Endothelial cell of umbilical vein (primary cell): ENCODE measurements around the gene MAPK13. TPM values are rescaled to one million over a fixed set of nuclear protein-coding genes. Genes with fewer than 3 reads are reported as not detected.

Experiments
- BruUV-seq: library from RNA; stranded (reverse); fragments of 400-500 nt; replicated peaks from 2 replicates; lab custom pipeline; 2021; lab: Mats Ljungman, UMichigan
- CTCF ChIA-PET: fragments of 300-600, 350-600 bp; sonication (Branson Sonifier 250); formaldehyde crosslinking; loops from one replicate; lab custom pipeline; 2021; ENCODE audit warnings: antibody characterized with exemption, inconsistent platforms; lab: Charles Lee
- POLR2A ChIA-PET: fragments of 300-600, 350-600 bp; sonication (Branson Sonifier 250); formaldehyde crosslinking; loops from one replicate; lab custom pipeline; 2021; ENCODE audit warnings: antibody characterized with exemption, inconsistent platforms; lab: Charles Lee
- DNase-seq: peaks from one replicate; pipeline ENCODE4 v3.0.0-alpha.2; 2011; ENCODE audit warnings: low read depth, low spot score
- FAIRE-seq: peaks from 2 replicates; lab custom pipeline; 2011; peaks lifted over from hg19 to GRCh38; lab: Jason Lieb, UNC
- H2AFZ ChIP-seq: 2 replicates; pipeline ENCODE4 v1.6.0; 2012; ENCODE audit warnings: low read depth, low read length, control low read depth, inconsistent platforms
- H3K27ac ChIP-seq: 2 replicates; pipeline ENCODE4 v1.5.1; 2011; ENCODE audit warnings: low read depth, mild to moderate bottlenecking, control low read depth, low read length, moderate library complexity; ENCODE audit not compliant: insufficient read depth
- H3K27me3 ChIP-seq, 2 experiments: 2 replicates each; pipeline versions ENCODE4 v1.6.0 to v1.6.1; 2011; ENCODE audit warnings: low read length in 2 of 2, mixed read lengths in 1 of 2; ENCODE audit not compliant: control insufficient read depth in 2 of 2, insufficient read depth in 2 of 2
- H3K36me3 ChIP-seq, 2 experiments: 2 replicates in 1 of 2; 3 replicates in 1 of 2; pipeline ENCODE4 v1.5.1; 2011; ENCODE audit warnings: low read length in 2 of 2, mild to moderate bottlenecking in 1 of 2, moderate library complexity in 1 of 2; ENCODE audit not compliant: control insufficient read depth in 2 of 2, insufficient read depth in 2 of 2; ENCODE audit errors: extremely low read depth in 1 of 2
- H3K4me1 ChIP-seq: 3 replicates; pipeline ENCODE4 v1.5.1; 2011; ENCODE audit warnings: mild to moderate bottlenecking, low read length; ENCODE audit not compliant: control insufficient read depth, insufficient read depth; ENCODE audit errors: extremely low read depth
- H3K4me2 ChIP-seq: 2 replicates; pipeline ENCODE4 v1.6.1; 2011; ENCODE audit warnings: low read length, control low read depth, mixed read lengths; ENCODE audit not compliant: insufficient read depth
- H3K4me3 ChIP-seq, 3 experiments: fragments of 200-600 bp in 1 of 3; sonication (generic), shearing (Covaris generic) in 1 of 3; replicated peaks in 1 of 3; 2 replicates each; pipeline ENCODE4 v1.5.1; 2011 to 2016; ENCODE audit warnings: control low read depth in 3 of 3, low read length in 3 of 3, mild to moderate bottlenecking in 2 of 3, inconsistent platforms in 1 of 3, low read depth in 1 of 3, moderate library complexity in 1 of 3; ENCODE audit not compliant: insufficient read depth in 1 of 3
- H3K79me2 ChIP-seq: 2 replicates; pipeline ENCODE4 v1.6.0; 2012; ENCODE audit warnings: low read length, inconsistent platforms; ENCODE audit not compliant: control insufficient read depth, insufficient read depth
- H3K9ac ChIP-seq: replicated peaks from 2 replicates; pipeline ENCODE3; 2011; ENCODE audit warnings: low read length, control low read depth; ENCODE audit not compliant: insufficient read depth; ENCODE audit errors: extremely low read depth
- H3K9me1 ChIP-seq: replicated peaks from 3 replicates; pipeline ENCODE4 v1.6.0; 2011; ENCODE audit warnings: mild to moderate bottlenecking, low read length; ENCODE audit not compliant: control insufficient read depth, insufficient read depth; ENCODE audit errors: extremely low read depth
- H3K9me3 ChIP-seq: replicated peaks from 2 replicates; pipeline ENCODE4 v1.5.1; 2012; ENCODE audit warnings: low read length, inconsistent platforms; ENCODE audit not compliant: control insufficient read depth, insufficient read depth
- H4K20me1 ChIP-seq: replicated peaks from 2 replicates; pipeline ENCODE3; 2011; ENCODE audit warnings: mild to moderate bottlenecking, low read length; ENCODE audit not compliant: control insufficient read depth, insufficient read depth; ENCODE audit errors: extremely low read depth
- EZH2 ChIP-seq: IDR thresholded peaks from 2 replicates; pipeline ENCODE4 v1.6.1; 2012; ENCODE audit warnings: borderline replicate concordance, low read depth, mild to moderate bottlenecking, moderate library complexity, low read length, inconsistent platforms; ENCODE audit not compliant: severe bottlenecking
- GATA2 ChIP-seq: IDR thresholded peaks from 2 replicates; pipeline ENCODE4 v1.7.0; 2011; ENCODE audit warnings: low read depth, mild to moderate bottlenecking, moderate library complexity, mixed read lengths, low read length; ENCODE audit not compliant: insufficient read length, insufficient read depth
- JUN ChIP-seq: IDR thresholded peaks from 2 replicates; pipeline ENCODE4 v1.6.1; 2011; ENCODE audit warnings: borderline replicate concordance, low read depth; ENCODE audit not compliant: insufficient read length, insufficient read depth
- MYC ChIP-seq: IDR thresholded peaks from one replicate; pipeline ENCODE4 v1.6.1; 2011; ENCODE audit warnings: mild to moderate bottlenecking, low read depth, low read length
- dilution Hi-C: fragments of 300-500 bp; cut with MboI; formaldehyde crosslinking; loops from one replicate; pipeline ENCODE4 v1.15.0; 2019; ENCODE audit warnings: low sequenced_read_pairs; ENCODE audit not compliant: extremely low pct_ligation_motif_present
- intact Hi-C: fragments of 100-400 bp; cut with micrococcal nuclease; formaldehyde crosslinking; loops from one replicate; pipeline ENCODE4 v1.10.0; 2022
- polyA plus RNA-seq, 4 experiments: library from polyadenylated mRNA; depleted of rRNA in 3 of 4; stranded (reverse) in 3 of 4; unstranded in 1 of 4; fragments of >200 nt; gene quantifications; 2 replicates each; pipeline versions ENCODE4 v1.2.1 to v1.2.3, GENCODE V29; 2011 to 2012; ENCODE audit warnings: missing spikeins in 1 of 4
- total RNA-seq: library from RNA; stranded (reverse); gene quantifications from 2 replicates; pipeline ENCODE4 v1.2.3, GENCODE V29; 2021
- TF ChIP-seq, protein P1 (sequence below): IDR thresholded peaks from 2 replicates; pipeline ENCODE4 v1.6.1; 2011; ENCODE audit not compliant: insufficient read depth, insufficient read length
- TF ChIP-seq, protein P2 (sequence below), 2 donors: IDR thresholded peaks; 1 replicate in 1 of 2; 2 replicates in 1 of 2; pipeline ENCODE4 v1.5.1; 2011; ENCODE audit warnings: low read length in 2 of 2, mild to moderate bottlenecking in 2 of 2, moderate library complexity in 2 of 2, control low read depth in 1 of 2, inconsistent platforms in 1 of 2, low read depth in 1 of 2; ENCODE audit not compliant: insufficient read depth in 1 of 2; ENCODE audit errors: extremely low read depth in 1 of 2

The MAPK13 gene
- total and polyA plus RNA-seq, 2 donors (not counting 3 experiments of a cell fraction or from before 2014, with no cell fraction given): 9.0 to 11.6 TPM

DNA sequence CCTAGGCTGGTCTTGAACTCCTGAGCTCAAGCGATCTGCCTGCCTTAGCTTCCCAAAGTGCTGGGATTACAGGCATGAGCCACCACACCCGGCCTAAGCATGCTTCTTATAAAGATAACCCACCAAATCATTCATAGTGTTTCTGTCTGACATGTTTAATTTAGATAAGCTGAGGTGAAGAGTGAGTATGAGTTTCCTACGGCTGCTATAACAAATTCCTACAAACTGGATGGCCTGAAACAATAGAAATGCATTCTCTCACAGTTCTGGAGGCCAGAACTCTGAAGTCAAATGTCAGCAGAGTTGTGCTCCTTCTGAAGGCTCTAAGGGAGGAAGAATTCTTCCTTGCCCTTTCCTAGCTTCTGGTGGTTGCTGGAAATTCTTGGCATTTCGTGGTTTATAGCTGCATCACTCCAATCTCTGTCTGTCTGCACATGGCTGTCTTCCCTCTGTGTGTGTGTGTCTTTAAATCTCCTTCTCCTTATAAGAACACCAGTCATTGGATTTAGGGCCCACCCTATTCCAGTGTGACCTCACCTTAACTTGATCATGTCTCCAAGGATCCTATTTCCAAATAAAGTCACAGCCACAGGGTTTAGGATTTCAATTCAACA, 29.9 kb downstream of the MAPK13 start:
- ChIA-PET POLR2A (no interaction called here), CTCF (interaction anchor here (0.6 kb wide), 1 partner anchor 10 kb away, joined by 4 read pairs; no protein-coding TSS in a partner anchor)
- no TSS peak for BruUV-seq
- no peaks in the 10 kb centered on the region for H3K9me3 ChIP-seq
- H3K27ac ChIP-seq: no peak overlapping the region
- no peaks in the 10 kb centered on the region for H3K36me3 ChIP-seq
- H3K9me1 ChIP-seq: no peaks in the 10 kb centered on the region
- FAIRE-seq (no peak), DNase-seq (no peak)
- no peaks in the 10 kb centered on the region for H3K4me1 ChIP-seq
- no peak overlapping the region for H3K4me2 ChIP-seq
- H3K79me2 ChIP-seq: no peaks in the 10 kb centered on the region
- dilution Hi-C loops: no loop called here
- TF ChIP-seq, protein P1, sequence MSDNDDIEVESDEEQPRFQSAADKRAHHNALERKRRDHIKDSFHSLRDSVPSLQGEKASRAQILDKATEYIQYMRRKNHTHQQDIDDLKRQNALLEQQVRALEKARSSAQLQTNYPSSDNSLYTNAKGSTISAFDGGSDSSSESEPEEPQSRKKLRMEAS: no peak
- TF ChIP-seq JUN: no peak
- no peak for TF ChIP-seq MYC
- TF ChIP-seq, protein P2, sequence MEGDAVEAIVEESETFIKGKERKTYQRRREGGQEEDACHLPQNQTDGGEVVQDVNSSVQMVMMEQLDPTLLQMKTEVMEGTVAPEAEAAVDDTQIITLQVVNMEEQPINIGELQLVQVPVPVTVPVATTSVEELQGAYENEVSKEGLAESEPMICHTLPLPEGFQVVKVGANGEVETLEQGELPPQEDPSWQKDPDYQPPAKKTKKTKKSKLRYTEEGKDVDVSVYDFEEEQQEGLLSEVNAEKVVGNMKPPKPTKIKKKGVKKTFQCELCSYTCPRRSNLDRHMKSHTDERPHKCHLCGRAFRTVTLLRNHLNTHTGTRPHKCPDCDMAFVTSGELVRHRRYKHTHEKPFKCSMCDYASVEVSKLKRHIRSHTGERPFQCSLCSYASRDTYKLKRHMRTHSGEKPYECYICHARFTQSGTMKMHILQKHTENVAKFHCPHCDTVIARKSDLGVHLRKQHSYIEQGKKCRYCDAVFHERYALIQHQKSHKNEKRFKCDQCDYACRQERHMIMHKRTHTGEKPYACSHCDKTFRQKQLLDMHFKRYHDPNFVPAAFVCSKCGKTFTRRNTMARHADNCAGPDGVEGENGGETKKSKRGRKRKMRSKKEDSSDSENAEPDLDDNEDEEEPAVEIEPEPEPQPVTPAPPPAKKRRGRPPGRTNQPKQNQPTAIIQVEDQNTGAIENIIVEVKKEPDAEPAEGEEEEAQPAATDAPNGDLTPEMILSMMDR (IDR thresholded peaks at IDR 0.05; ENCODE audit: extremely low read depth in 1 of 2, insufficient read depth in 1 of 2, low read depth in 1 of 2, low read length in 2 of 2): no peak
- no peak for TF ChIP-seq GATA2
- TF ChIP-seq EZH2: no peak
- no peak overlapping the region for H2AFZ ChIP-seq
- no peak overlapping the region for H3K9ac ChIP-seq
- no peak overlapping the region for H3K4me3 ChIP-seq
- H4K20me1 ChIP-seq: no peaks in the 10 kb centered on the region
- peaks cover 3 to 4% of the 10 kb centered on the region in 2 experiments for H3K27me3 ChIP-seq
- intact Hi-C loops: no loop called here
